H1 (cell line): Measurements from ENCODE around the gene LIPM. TPM values are rescaled to one million over a fixed set of nuclear protein-coding genes. Genes with fewer than 3 reads are reported as not detected.

Experiments
- CTCF ChIA-PET: fragments of 300-600 bp; sonication (Branson Sonifier 250); formaldehyde crosslinking; loops from one replicate; lab custom pipeline; 2021; ENCODE audit not compliant: partially characterized antibody; lab: Charles Lee
- POLR2A ChIA-PET: fragments of 300-600 bp; sonication (Branson Sonifier 250); formaldehyde crosslinking; loops from one replicate; lab custom pipeline; 2021; ENCODE audit warnings: inconsistent platforms; ENCODE audit not compliant: partially characterized antibody; lab: Charles Lee
- DNase-seq, 2 experiments: peaks; one replicate each; pipeline versions ENCODE4 v3.0.0 to v3.0.0-alpha.2; 2010 to 2022; ENCODE audit warnings: low spot score in 2 of 2, low read depth in 1 of 2, mixed read lengths in 1 of 2
- FAIRE-seq: peaks from 2 replicates; lab custom pipeline; 2011; peaks lifted over from hg19 to GRCh38; lab: Jason Lieb, UNC
- H2AFZ ChIP-seq: 2 replicates; pipeline ENCODE4 v1.8.1; 2012; ENCODE audit warnings: low read length, inconsistent platforms
- H2AK5ac ChIP-seq: 2 replicates; pipeline ENCODE4 v1.6.1; 2013; ENCODE audit warnings: low read depth, low read length
- H2BK120ac ChIP-seq: replicated peaks from 2 replicates; pipeline ENCODE3; 2013; ENCODE audit warnings: low read depth, low read length, inconsistent platforms
- H2BK12ac ChIP-seq: 2 replicates; pipeline ENCODE4 v1.6.1; 2013; ENCODE audit warnings: low read depth, low read length
- H2BK15ac ChIP-seq: 2 replicates; pipeline ENCODE4 v1.6.1; 2013; ENCODE audit warnings: low read length
- H2BK20ac ChIP-seq: 2 replicates; pipeline ENCODE4 v1.6.1; 2013; ENCODE audit warnings: low read length
- H2BK5ac ChIP-seq: 2 replicates; pipeline ENCODE4 v1.6.1; 2013; ENCODE audit warnings: low read depth, low read length
- H3K14ac ChIP-seq: 2 replicates; pipeline ENCODE4 v1.6.1; 2013; ENCODE audit warnings: inconsistent platforms; ENCODE audit not compliant: insufficient read length
- H3K18ac ChIP-seq: 2 replicates; pipeline ENCODE4 v1.6.1; 2013; ENCODE audit warnings: low read length; ENCODE audit errors: extremely low read depth
- H3K23ac ChIP-seq: 2 replicates; pipeline ENCODE4 v1.6.1; 2013; ENCODE audit warnings: inconsistent platforms; ENCODE audit not compliant: insufficient read length
- H3K23me2 ChIP-seq: 2 replicates; pipeline ENCODE4 v1.6.1; 2013; ENCODE audit warnings: low read depth, low read length
- H3K27ac ChIP-seq: 2 replicates; pipeline ENCODE4 v1.6.1; 2011; ENCODE audit warnings: low read depth, low read length, inconsistent platforms
- H3K27me3 ChIP-seq, 4 experiments: replicated peaks in 1 of 4; 1 replicate in 1 of 4; 2 replicates in 3 of 4; pipeline versions ENCODE4 v1.6.1 to v1.8.1; 2011 to 2013; ENCODE audit warnings: low read length in 3 of 4, mild to moderate bottlenecking in 3 of 4, inconsistent platforms in 2 of 4, mixed read lengths in 2 of 4, moderate library complexity in 1 of 4; ENCODE audit not compliant: control insufficient read depth in 3 of 4, insufficient read depth in 3 of 4; ENCODE audit errors: extremely low read depth in 1 of 4
- H3K36me3 ChIP-seq, 4 experiments: 2 replicates each; pipeline versions ENCODE4 v1.6.1 to v1.8.1; 2011 to 2013; ENCODE audit warnings: mild to moderate bottlenecking in 4 of 4, low read length in 3 of 4, moderate library complexity in 2 of 4, control low read depth in 1 of 4, inconsistent platforms in 1 of 4; ENCODE audit not compliant: insufficient read depth in 4 of 4, control insufficient read depth in 2 of 4
- H3K4ac ChIP-seq: replicated peaks from 2 replicates; pipeline ENCODE3; 2013; ENCODE audit warnings: low read length, low read depth, mixed read lengths, inconsistent platforms; ENCODE audit not compliant: insufficient read length
- H3K4me1 ChIP-seq, 4 experiments: replicated peaks in 1 of 4; 1 replicate in 1 of 4; 2 replicates in 3 of 4; pipeline versions ENCODE4 v1.6.1 to v1.8.1; 2011 to 2013; ENCODE audit warnings: low read length in 3 of 4, inconsistent platforms in 2 of 4, mixed read lengths in 1 of 4; ENCODE audit not compliant: insufficient read depth in 4 of 4, control insufficient read depth in 3 of 4
- H3K4me2 ChIP-seq, 2 experiments: 2 replicates each; pipeline versions ENCODE4 v1.6.1 to v1.8.1; 2011 to 2013; ENCODE audit warnings: low read depth in 2 of 2, low read length in 2 of 2, control low read depth in 1 of 2, inconsistent platforms in 1 of 2, mild to moderate bottlenecking in 1 of 2; ENCODE audit not compliant: insufficient read depth in 1 of 2
- H3K4me3 ChIP-seq, 4 experiments: fragments of 200-600, 300-600 bp in 1 of 4; sonication (generic), shearing (Covaris generic), sonication (Bioruptor Twin) in 1 of 4; 2 replicates each; pipeline versions ENCODE4 v1.5.1 to v1.8.1; 2011 to 2016; ENCODE audit warnings: low read length in 4 of 4, low read depth in 3 of 4, control low read depth in 2 of 4, inconsistent platforms in 2 of 4, mild to moderate bottlenecking in 2 of 4, mixed read lengths in 1 of 4, moderate library complexity in 1 of 4; ENCODE audit not compliant: insufficient read depth in 2 of 4; ENCODE audit errors: extremely low read depth in 1 of 4
- H3K56ac ChIP-seq: replicated peaks from 2 replicates; pipeline ENCODE3; 2013; ENCODE audit warnings: low read depth, mild to moderate bottlenecking, mixed read lengths, low read length, inconsistent platforms; ENCODE audit not compliant: insufficient read length
- H3K79me1 ChIP-seq: 2 replicates; pipeline ENCODE4 v1.6.1; 2013; ENCODE audit warnings: low read depth, low read length, control low read depth
- H3K79me2 ChIP-seq, 2 experiments: 2 replicates each; pipeline versions ENCODE4 v1.6.1 to v1.8.1; 2012 to 2013; ENCODE audit warnings: low read length in 2 of 2, mild to moderate bottlenecking in 2 of 2, inconsistent platforms in 1 of 2; ENCODE audit not compliant: insufficient read depth in 2 of 2, control insufficient read depth in 1 of 2
- H3K9ac ChIP-seq, 4 experiments: replicated peaks in 1 of 4; 1 replicate in 1 of 4; 2 replicates in 3 of 4; pipeline versions ENCODE4 v1.6.1 to v1.8.1; 2011 to 2013; ENCODE audit warnings: low read depth in 3 of 4, low read length in 3 of 4, control low read depth in 2 of 4, mild to moderate bottlenecking in 2 of 4, moderate library complexity in 2 of 4, inconsistent platforms in 1 of 4; ENCODE audit errors: extremely low read depth in 1 of 4
- H3K9me3 ChIP-seq, 2 experiments: 2 replicates each; pipeline versions ENCODE4 v1.6.1 to v1.8.1; 2012 to 2013; ENCODE audit warnings: mild to moderate bottlenecking in 2 of 2, moderate library complexity in 2 of 2, control low read depth in 1 of 2, inconsistent platforms in 1 of 2, low read depth in 1 of 2, low read length in 1 of 2, mixed read lengths in 1 of 2; ENCODE audit not compliant: insufficient read depth in 2 of 2
- H4K20me1 ChIP-seq, 2 experiments: replicated peaks in 1 of 2; 2 replicates each; pipeline versions ENCODE3 to v1.8.1; 2011 to 2013; ENCODE audit warnings: inconsistent platforms in 2 of 2, low read length in 2 of 2, mild to moderate bottlenecking in 1 of 2; ENCODE audit not compliant: insufficient read depth in 2 of 2, control insufficient read depth in 1 of 2
- H4K5ac ChIP-seq: 2 replicates; pipeline ENCODE4 v1.6.1; 2013; ENCODE audit warnings: low read length, low read depth, mixed read lengths, inconsistent platforms; ENCODE audit not compliant: insufficient read length
- H4K8ac ChIP-seq: 2 replicates; pipeline ENCODE4 v1.8.0; 2013; ENCODE audit warnings: mild to moderate bottlenecking, moderate library complexity, low read length, inconsistent platforms; ENCODE audit not compliant: insufficient read depth; ENCODE audit errors: extremely low read depth
- H4K91ac ChIP-seq: replicated peaks from 2 replicates; pipeline ENCODE3; 2013; ENCODE audit warnings: low read length, mixed read lengths, inconsistent platforms; ENCODE audit not compliant: insufficient read length
- BACH1 ChIP-seq: IDR thresholded peaks from 2 replicates; pipeline ENCODE4 v1.6.1; 2012; ENCODE audit warnings: low read length, improper control_type of control experiment
- CTBP2 ChIP-seq: IDR thresholded peaks from 2 replicates; pipeline ENCODE4 v1.7.0; 2011; ENCODE audit warnings: borderline replicate concordance, mild to moderate bottlenecking, moderate library complexity, mixed read lengths, low read length; ENCODE audit not compliant: insufficient read depth, insufficient read length
- EZH2 ChIP-seq: fragments of 200-600 bp; sonication (generic); IDR thresholded peaks from 2 replicates; pipeline ENCODE4 v1.7.1; 2012; ENCODE audit warnings: low read depth, mild to moderate bottlenecking, moderate library complexity, low read length, inconsistent platforms; ENCODE audit not compliant: severe bottlenecking
- GABPA ChIP-seq: IDR thresholded peaks from 2 replicates; pipeline ENCODE4 v1.6.1; 2011; ENCODE audit warnings: mild to moderate bottlenecking, low read length, moderate library complexity, borderline replicate concordance; ENCODE audit not compliant: insufficient read depth
- MAX ChIP-seq: IDR thresholded peaks from 2 replicates; pipeline ENCODE4 v1.6.1; 2012; ENCODE audit warnings: inconsistent platforms
- SIN3A ChIP-seq, 2 experiments: IDR thresholded peaks in 1 of 2; conservative IDR thresholded peaks in 1 of 2; 2 replicates each; pipeline ENCODE4 v1.6.1; 2011 to 2012; ENCODE audit warnings: low read length in 2 of 2, improper control_type of control experiment in 1 of 2, low read depth in 1 of 2, mild to moderate bottlenecking in 1 of 2
- TBP ChIP-seq: IDR thresholded peaks from 2 replicates; pipeline ENCODE4 v1.6.1; 2011; ENCODE audit warnings: low read depth, low read length, improper control_type of control experiment
- polyA plus RNA-seq, 7 experiments: library from polyadenylated mRNA; depleted of rRNA in 3 of 7; stranded (reverse) in 5 of 7; unstranded in 2 of 7; fragments of >200 nt in 5 of 7; fragments of 200-250 nt in 2 of 7; gene quantifications; 1 replicate in 5 of 7; 2 replicates in 1 of 7; 4 replicates in 1 of 7; pipeline versions ENCODE4 v1.2.1 to v1.2.3, GENCODE V29; 2011 to 2013; ENCODE audit warnings: missing spikeins in 2 of 7, mixed read lengths in 2 of 7
- total RNA-seq: library from RNA; stranded (reverse); fragmentation: NEBNext Ultra II Directional; extraction: Animal tissue kit (Norgen Biotek cat#: 25700); gene quantifications from 2 replicates; pipeline ENCODE4 v1.2.1, GENCODE V29; 2021

The LIPM gene
- total and polyA plus RNA-seq, 2 of the 8 experiments (the other 6 are each of a cell fraction or from before 2014, with no cell fraction given): not detected

- Histone ChIP-seq H2AFZ (no peak overlapping the region), H3K27me3 (no peaks in the 10 kb centered on the region)
- TF ChIP-seq MAX (no peak), CTBP2 (no peak), GABPA (no peak), TBP (no peak), SIN3A (conservative IDR thresholded peaks at IDR 0.05 in 1 of 2, IDR thresholded peaks at IDR 0.05 in 1 of 2; ENCODE audit: low read depth in 1 of 2, low read length in 2 of 2) (no peak), BACH1 (no peak), EZH2 (no peak)
- TF ChIP-seq, all 59 proteins: peak for 0
- Histone ChIP-seq H3K36me3 (no peaks in the 10 kb centered on the region), H3K79me2 (no peaks in the 10 kb centered on the region), H4K8ac (no peak overlapping the region), H2AK5ac (no peak overlapping the region), H4K5ac (no peak overlapping the region), H3K9me3 (no peaks in the 10 kb centered on the region), H3K4me3 (no peak overlapping the region), H3K14ac (no peak overlapping the region), H4K20me1 (no peaks in the 10 kb centered on the region), H3K27ac (no peak overlapping the region), H3K4me1 (no peaks in the 10 kb centered on the region), H3K23ac (no peak overlapping the region), H3K4me2 (no peak overlapping the region), H3K18ac (no peak overlapping the region), H2BK120ac (no peak overlapping the region), H3K9ac (no peak overlapping the region), H2BK20ac (no peak overlapping the region), H2BK5ac (no peak overlapping the region), H2BK12ac (no peak overlapping the region), H3K79me1 (no peaks in the 10 kb centered on the region), H3K56ac (no peak overlapping the region), H3K23me2 (no peaks in the 10 kb centered on the region), H2BK15ac (no peak overlapping the region), H3K4ac (no peak overlapping the region), H4K91ac (no peak overlapping the region)
- DNase-seq (no peak), FAIRE-seq (no peak)
- POLR2A ChIA-PET: interaction anchor here (1.4 kb wide), 1 partner anchor 10 kb away, joined by 10 read pairs; the partner anchor contains the start of gene STAMBPL1
- CTCF ChIA-PET: interaction anchor here (0.7 to 1.6 kb wide), 6 partner anchors 17 to 142 kb away, joined by 3 to 11 read pairs (median 4); no protein-coding TSS in a partner anchor
These were observed 67.6 kb downstream of the LIPM start for GRCh38 chr10:88870089-88870488.
